ENCODE measurements around the gene C11orf21. TPM values are rescaled to one million over a fixed set of nuclear protein-coding genes. Genes with fewer than 3 reads are reported as not detected.
A peak's percentile ranks its signal among the peaks of the same experiment; 100 is the strongest.

The C11orf21 gene
- total RNA-seq, 1 donor = not detected

DNA sequence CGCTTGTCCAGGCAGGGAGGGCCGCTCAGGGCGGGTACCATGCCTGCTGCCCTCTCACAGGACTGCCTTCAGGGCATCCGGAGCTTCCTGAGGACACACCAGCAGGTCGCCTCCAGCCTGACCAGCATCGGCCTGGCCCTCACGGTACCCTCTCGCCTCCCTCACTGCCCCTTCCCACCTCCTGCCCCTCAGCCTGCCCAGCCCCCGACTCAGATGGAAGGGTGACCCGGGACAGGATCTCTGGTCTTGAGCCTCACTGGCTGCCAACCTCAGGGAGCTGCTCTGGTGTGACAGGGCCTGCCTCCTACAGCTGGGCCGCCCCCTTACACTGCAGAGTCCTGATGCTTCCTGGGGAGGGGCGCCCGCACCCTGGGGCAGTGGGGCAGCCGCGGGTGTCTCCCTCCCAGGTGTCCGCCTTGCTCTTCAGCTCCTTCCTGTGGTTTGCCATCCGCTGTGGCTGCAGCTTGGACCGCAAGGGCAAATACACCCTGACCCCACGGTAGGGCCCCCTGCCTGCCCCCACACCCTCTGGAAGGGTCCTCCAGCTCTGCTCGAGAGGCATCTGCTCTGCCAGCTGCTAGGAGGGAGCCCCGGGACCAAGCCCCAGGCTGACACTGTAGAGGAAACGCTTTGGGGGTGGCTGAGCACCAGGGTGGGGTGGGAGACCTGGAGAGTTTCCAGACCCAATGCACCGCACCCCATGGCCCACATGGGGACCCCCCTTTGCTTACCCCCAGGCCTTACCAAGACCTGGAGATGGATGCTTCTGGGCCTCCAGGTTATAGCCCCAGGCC lies 14.6 kb upstream of the C11orf21 start:
- no peak for DNase-seq (ENCODE audit: low read depth)
- TF ChIP-seq, protein P1, sequence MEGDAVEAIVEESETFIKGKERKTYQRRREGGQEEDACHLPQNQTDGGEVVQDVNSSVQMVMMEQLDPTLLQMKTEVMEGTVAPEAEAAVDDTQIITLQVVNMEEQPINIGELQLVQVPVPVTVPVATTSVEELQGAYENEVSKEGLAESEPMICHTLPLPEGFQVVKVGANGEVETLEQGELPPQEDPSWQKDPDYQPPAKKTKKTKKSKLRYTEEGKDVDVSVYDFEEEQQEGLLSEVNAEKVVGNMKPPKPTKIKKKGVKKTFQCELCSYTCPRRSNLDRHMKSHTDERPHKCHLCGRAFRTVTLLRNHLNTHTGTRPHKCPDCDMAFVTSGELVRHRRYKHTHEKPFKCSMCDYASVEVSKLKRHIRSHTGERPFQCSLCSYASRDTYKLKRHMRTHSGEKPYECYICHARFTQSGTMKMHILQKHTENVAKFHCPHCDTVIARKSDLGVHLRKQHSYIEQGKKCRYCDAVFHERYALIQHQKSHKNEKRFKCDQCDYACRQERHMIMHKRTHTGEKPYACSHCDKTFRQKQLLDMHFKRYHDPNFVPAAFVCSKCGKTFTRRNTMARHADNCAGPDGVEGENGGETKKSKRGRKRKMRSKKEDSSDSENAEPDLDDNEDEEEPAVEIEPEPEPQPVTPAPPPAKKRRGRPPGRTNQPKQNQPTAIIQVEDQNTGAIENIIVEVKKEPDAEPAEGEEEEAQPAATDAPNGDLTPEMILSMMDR (IDR thresholded peaks at IDR 0.05; ENCODE audit: insufficient read depth, low read length) = no peak
- no peak overlapping the region for H3K4me3 ChIP-seq (ENCODE audit: low read depth, low read length)

DNA sequence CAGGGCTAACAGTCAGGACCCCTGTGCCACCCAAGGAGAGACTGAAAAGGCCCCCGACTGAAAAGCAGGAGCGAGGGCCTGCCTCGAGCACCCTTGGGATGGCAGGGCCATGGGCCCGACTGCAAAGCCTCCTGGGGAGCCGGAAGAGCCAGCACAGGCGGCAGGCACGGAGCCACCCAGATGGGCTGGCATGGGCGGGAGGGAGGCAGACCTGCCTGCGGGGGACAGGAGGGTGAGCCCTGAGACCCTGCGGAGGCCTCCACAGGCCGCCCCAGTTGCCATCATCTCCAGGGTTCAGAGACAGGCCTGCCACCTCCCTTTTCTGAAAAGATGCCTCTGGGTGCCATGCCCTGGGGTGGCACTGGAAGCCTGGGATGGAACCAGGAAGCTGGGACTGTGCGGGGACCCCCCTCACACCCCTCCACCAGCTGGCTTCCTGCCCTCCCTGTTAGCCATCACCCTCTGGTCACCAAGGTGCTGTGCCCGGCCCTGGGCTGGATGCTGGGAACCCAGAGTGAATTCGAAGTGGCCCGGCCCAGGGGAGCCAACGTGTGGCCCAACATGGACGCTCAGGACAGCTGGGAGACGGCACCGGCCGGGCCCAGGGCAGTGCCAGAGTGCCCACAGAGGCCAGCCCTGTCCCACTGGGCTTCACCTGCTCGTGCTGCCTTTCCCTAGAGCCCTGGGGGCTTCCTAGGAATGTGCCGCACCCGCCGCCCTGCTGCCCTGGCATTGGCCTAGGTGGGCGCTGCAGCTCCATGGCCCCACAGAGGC lies 13.9 kb upstream of the C11orf21 start:
- TF ChIP-seq, protein P1 (IDR thresholded peaks at IDR 0.05; ENCODE audit: insufficient read depth, low read length) = no peak
- no peak overlapping the region for H3K4me3 ChIP-seq (ENCODE audit: low read depth, low read length)
- no peak for DNase-seq (ENCODE audit: low read depth)

DNA sequence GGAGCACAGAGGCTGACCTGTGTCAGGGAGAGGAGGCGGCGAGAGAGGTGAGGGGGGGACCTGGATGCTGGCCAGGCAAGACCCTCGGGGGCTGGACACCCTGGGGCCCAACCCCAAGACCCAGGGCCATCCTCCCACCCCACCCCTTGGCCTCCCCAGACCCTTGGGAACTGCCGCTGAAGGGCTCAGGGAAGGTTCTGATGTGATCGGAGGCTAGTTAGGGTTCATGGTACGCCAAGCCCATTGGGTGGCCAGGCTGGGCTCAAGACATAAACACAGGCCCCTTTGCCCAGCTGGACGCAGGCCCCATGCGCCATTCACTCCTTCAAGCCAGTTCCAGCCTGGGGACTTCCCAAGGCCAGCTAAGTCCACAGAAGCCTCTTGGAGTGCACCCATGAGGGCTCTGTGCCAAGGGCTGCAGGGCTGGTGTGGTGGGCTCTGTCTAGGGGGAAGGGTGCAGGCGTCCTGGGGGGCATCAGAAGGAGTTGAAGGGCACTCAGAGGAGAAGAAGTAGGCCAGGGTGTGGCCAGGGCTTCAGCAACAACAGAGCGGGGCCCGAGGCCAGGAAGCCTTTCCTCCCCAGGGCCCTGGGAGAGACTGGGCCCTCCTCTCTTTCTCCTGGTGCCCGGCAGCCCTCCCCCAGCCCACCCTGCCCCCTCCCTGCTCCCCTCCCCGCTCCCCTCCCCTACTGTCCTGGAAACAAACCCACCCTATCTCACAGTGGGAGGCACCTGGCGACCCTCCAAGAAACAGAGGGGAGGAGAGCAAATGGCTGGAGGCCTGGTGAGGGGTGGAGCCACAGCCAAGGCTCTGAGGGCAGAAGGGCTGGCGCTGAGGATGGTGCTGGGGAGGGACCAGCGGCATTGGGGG lies 13.0 kb upstream of the C11orf21 start:
- TF ChIP-seq, protein P1 (IDR thresholded peaks at IDR 0.05; ENCODE audit: insufficient read depth, low read length) = no peak
- DNase-seq (ENCODE audit: low read depth) = peak; percentile 96
- H3K4me3 ChIP-seq (ENCODE audit: low read depth, low read length) = no peak overlapping the region

DNA sequence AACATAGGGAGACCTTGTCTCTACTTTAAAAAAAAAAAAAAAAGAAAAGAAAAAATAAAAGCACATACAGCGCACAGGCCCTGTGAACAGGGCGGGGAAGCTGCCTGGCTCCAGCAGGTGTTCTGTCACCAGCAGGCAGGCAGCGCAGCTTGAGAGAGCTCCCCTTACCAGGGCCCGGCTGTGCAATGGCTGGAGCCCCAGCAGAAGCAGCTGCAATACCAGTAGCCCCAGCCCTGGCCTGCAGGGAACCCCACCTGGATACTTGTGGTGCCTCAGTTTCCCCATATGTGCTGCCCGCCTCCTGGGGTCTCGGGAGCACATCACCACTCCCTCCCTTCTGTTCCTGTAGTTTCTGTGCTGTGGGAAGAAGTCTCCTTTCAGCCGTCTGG lies 12.4 kb upstream of the C11orf21 start:
- no peak for DNase-seq (ENCODE audit: low read depth)
- H3K4me3 ChIP-seq (ENCODE audit: low read depth, low read length) = no peak overlapping the region
- TF ChIP-seq, protein P1 (IDR thresholded peaks at IDR 0.05; ENCODE audit: insufficient read depth, low read length) = no peak

DNA sequence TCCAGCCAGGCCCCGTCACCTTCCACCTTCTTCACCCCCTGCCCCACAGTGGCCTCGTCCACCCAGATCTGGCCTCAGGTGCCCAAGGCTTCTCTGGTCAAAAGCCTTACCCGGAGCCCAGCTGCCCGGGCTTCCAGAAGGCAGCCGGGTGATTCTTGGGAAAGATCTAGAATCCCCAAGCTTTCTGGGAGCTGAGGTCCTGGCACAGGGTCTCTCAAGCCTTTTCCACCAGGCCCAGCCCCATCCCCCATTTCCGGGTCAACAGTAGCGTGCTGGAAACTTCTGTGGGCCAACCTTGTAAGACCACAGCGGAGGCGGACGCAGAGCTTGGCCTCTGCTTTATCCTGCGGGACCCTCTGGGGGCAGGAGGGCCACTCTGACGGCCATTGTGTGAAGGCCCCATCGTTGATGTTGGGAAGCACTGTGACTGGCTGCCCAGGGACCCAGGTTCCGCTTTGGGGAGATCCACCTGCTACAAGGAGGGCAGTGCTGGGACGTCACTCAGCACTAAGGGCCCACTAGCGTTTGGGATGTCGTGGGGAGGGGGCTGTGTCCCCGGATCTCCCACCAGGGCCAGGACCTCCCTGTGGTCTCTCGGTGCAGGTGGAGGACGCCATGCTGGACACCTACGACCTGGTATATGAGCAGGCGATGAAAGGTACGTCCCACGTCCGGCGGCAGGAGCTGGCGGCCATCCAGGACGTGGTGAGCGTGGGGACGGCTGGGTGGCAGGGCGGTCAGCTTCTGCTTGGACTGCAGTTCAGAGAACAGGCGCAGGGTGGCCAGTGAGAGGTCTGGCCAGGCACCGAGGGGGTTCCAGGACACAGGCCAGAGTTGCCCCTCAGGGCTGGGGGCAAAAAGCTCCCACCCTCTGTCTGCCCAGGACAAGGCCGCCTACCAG lies 11.6 kb upstream of the C11orf21 start:
- no peak overlapping the region for H3K4me3 ChIP-seq (ENCODE audit: low read depth, low read length)
- no peak for DNase-seq (ENCODE audit: low read depth)
- TF ChIP-seq, protein P1 (IDR thresholded peaks at IDR 0.05; ENCODE audit: insufficient read depth, low read length) = no peak

Data from fibroblast of the aortic adventitia (primary cell).